Activated naive CD4-positive, alpha-beta T cell treated with anti-CD3 and anti-CD28 coated beads, Interleukin-2, amount 50 U/mL, for 24 hours (primary cell): ENCODE data around the gene CELF4.

Experiments
- H3K27ac Mint-ChIP-seq: one replicate; pipeline ENCODE4 v1.8.0; 2021; ENCODE audit warnings: mild to moderate bottlenecking, mixed read lengths
- H3K27me3 Mint-ChIP-seq: one replicate; pipeline ENCODE4 v1.8.0; 2021; ENCODE audit warnings: mixed read lengths
- H3K36me3 Mint-ChIP-seq: one replicate; pipeline ENCODE4 v1.8.0; 2021; ENCODE audit warnings: mixed read lengths
- H3K4me1 Mint-ChIP-seq: one replicate; pipeline ENCODE4 v1.8.0; 2021; ENCODE audit warnings: mixed read lengths
- H3K4me3 Mint-ChIP-seq: one replicate; pipeline ENCODE4 v1.8.0; 2021; ENCODE audit warnings: mild to moderate bottlenecking, mixed read lengths
- H3K9me3 Mint-ChIP-seq: one replicate; pipeline ENCODE4 v1.8.0; 2021; ENCODE audit warnings: mixed read lengths

The CELF4 gene

GRCh38 chr18:37445836-37446235, 119.8 kb downstream of the CELF4 start:
- no peak overlapping the region for H3K4me3 Mint-ChIP-seq
- H3K9me3 Mint-ChIP-seq: no peaks in the 10 kb centered on the region
- no peaks in the 10 kb centered on the region for H3K36me3 Mint-ChIP-seq
- no peaks in the 10 kb centered on the region for H3K27me3 Mint-ChIP-seq
- H3K27ac Mint-ChIP-seq: no peak overlapping the region
- no peaks in the 10 kb centered on the region for H3K4me1 Mint-ChIP-seq

- Mint-ChIP-seq H3K9me3 (no peaks in the 10 kb centered on the region), H3K27ac (no peak overlapping the region), H3K27me3 (no peaks in the 10 kb centered on the region), H3K36me3 (no peaks in the 10 kb centered on the region), H3K4me1 (no peaks in the 10 kb centered on the region), H3K4me3 (no peak overlapping the region)
Observed at GRCh38 chr18:37445368-37445767, 120.2 kb downstream of the CELF4 start.

- no peak overlapping the region for H3K4me3 Mint-ChIP-seq
- no peaks in the 10 kb centered on the region for H3K4me1 Mint-ChIP-seq
- H3K36me3 Mint-ChIP-seq: no peaks in the 10 kb centered on the region
- H3K27me3 Mint-ChIP-seq: no peaks in the 10 kb centered on the region
- no peak overlapping the region for H3K27ac Mint-ChIP-seq
- H3K9me3 Mint-ChIP-seq: no peaks in the 10 kb centered on the region
Observed at GRCh38 chr18:37443325-37444055, 122.1 kb downstream of the CELF4 start.

- Mint-ChIP-seq H3K4me1 (no peaks in the 10 kb centered on the region), H3K36me3 (no peaks in the 10 kb centered on the region), H3K4me3 (no peak overlapping the region), H3K9me3 (no peaks in the 10 kb centered on the region), H3K27ac (no peak overlapping the region), H3K27me3 (no peaks in the 10 kb centered on the region)
Observed at GRCh38 chr18:37442477-37442876, 123.1 kb downstream of the CELF4 start.

- Mint-ChIP-seq H3K27ac (no peak overlapping the region), H3K4me3 (no peak overlapping the region), H3K9me3 (no peaks in the 10 kb centered on the region), H3K27me3 (no peaks in the 10 kb centered on the region), H3K36me3 (no peaks in the 10 kb centered on the region), H3K4me1 (no peaks in the 10 kb centered on the region)
Observed at GRCh38 chr18:37441821-37442220, 123.8 kb downstream of the CELF4 start.

GRCh38 chr18:37440206-37440605, 125.4 kb downstream of the CELF4 start:
- Mint-ChIP-seq H3K27ac (no peak overlapping the region), H3K9me3 (no peaks in the 10 kb centered on the region), H3K27me3 (no peaks in the 10 kb centered on the region), H3K4me3 (no peak overlapping the region), H3K4me1 (no peaks in the 10 kb centered on the region), H3K36me3 (no peaks in the 10 kb centered on the region)

GRCh38 chr18:37438417-37439180, 127.0 kb downstream of the CELF4 start:
- Mint-ChIP-seq H3K27ac (no peak overlapping the region), H3K27me3 (no peaks in the 10 kb centered on the region), H3K36me3 (no peaks in the 10 kb centered on the region), H3K4me3 (no peak overlapping the region), H3K4me1 (no peaks in the 10 kb centered on the region), H3K9me3 (no peaks in the 10 kb centered on the region)

- H3K9me3 Mint-ChIP-seq: no peaks in the 10 kb centered on the region
- no peaks in the 10 kb centered on the region for H3K27me3 Mint-ChIP-seq
- no peaks in the 10 kb centered on the region for H3K36me3 Mint-ChIP-seq
- no peak overlapping the region for H3K27ac Mint-ChIP-seq
- H3K4me3 Mint-ChIP-seq: no peak overlapping the region
- H3K4me1 Mint-ChIP-seq: no peaks in the 10 kb centered on the region
Observed at GRCh38 chr18:37435996-37436395, 129.6 kb downstream of the CELF4 start.

GRCh38 chr18:37435150-37435867, 130.3 kb downstream of the CELF4 start:
- no peaks in the 10 kb centered on the region for H3K4me1 Mint-ChIP-seq
- H3K9me3 Mint-ChIP-seq: no peaks in the 10 kb centered on the region
- H3K27ac Mint-ChIP-seq: no peak overlapping the region
- H3K4me3 Mint-ChIP-seq: no peak overlapping the region
- no peaks in the 10 kb centered on the region for H3K36me3 Mint-ChIP-seq
- H3K27me3 Mint-ChIP-seq: no peaks in the 10 kb centered on the region

- H3K4me1 Mint-ChIP-seq: no peaks in the 10 kb centered on the region
- no peak overlapping the region for H3K27ac Mint-ChIP-seq
- no peaks in the 10 kb centered on the region for H3K9me3 Mint-ChIP-seq
- no peak overlapping the region for H3K4me3 Mint-ChIP-seq
- no peaks in the 10 kb centered on the region for H3K36me3 Mint-ChIP-seq
- H3K27me3 Mint-ChIP-seq: no peaks in the 10 kb centered on the region
Observed at GRCh38 chr18:37434161-37434860, 131.3 kb downstream of the CELF4 start.

- Mint-ChIP-seq H3K4me1 (no peaks in the 10 kb centered on the region), H3K27me3 (no peaks in the 10 kb centered on the region), H3K4me3 (no peak overlapping the region), H3K27ac (no peak overlapping the region), H3K36me3 (no peaks in the 10 kb centered on the region), H3K9me3 (no peaks in the 10 kb centered on the region)
Observed at GRCh38 chr18:37432436-37433195, 133.0 kb downstream of the CELF4 start.

GRCh38 chr18:37430357-37431076, 135.1 kb downstream of the CELF4 start:
- Mint-ChIP-seq H3K27me3 (no peaks in the 10 kb centered on the region), H3K36me3 (no peaks in the 10 kb centered on the region), H3K27ac (no peak overlapping the region), H3K9me3 (no peaks in the 10 kb centered on the region), H3K4me1 (no peaks in the 10 kb centered on the region), H3K4me3 (no peak overlapping the region)

- Mint-ChIP-seq H3K27me3 (no peaks in the 10 kb centered on the region), H3K9me3 (no peaks in the 10 kb centered on the region), H3K36me3 (no peaks in the 10 kb centered on the region), H3K4me1 (no peaks in the 10 kb centered on the region), H3K27ac (no peak overlapping the region), H3K4me3 (no peak overlapping the region)
Observed at GRCh38 chr18:37429791-37430190, 135.8 kb downstream of the CELF4 start.

GRCh38 chr18:37428288-37428974, 137.2 kb downstream of the CELF4 start:
- Mint-ChIP-seq H3K4me1 (no peaks in the 10 kb centered on the region), H3K4me3 (no peak overlapping the region), H3K36me3 (no peaks in the 10 kb centered on the region), H3K9me3 (no peaks in the 10 kb centered on the region), H3K27me3 (no peaks in the 10 kb centered on the region), H3K27ac (no peak overlapping the region)
